HEK293T (cell line): Measurements from ENCODE around the gene PRIM1.
"Not testable (repeated sequence)": the region's sequence is repeated elsewhere in the genome, so short reads cannot be mapped to it uniquely, and the experiment has no call there.

Source experiments
- CTCF ChIA-PET: fragments of 350-600 bp; formaldehyde crosslinking; extraction: SDS; loops from one replicate; lab custom pipeline; 2021; ENCODE audit warnings: antibody characterized with exemption, inconsistent platforms; lab: Yijun Ruan, JAX
- POLR2A ChIA-PET: fragments of 350-600 bp; formaldehyde crosslinking; extraction: SDS; loops from one replicate; lab custom pipeline; 2020; ENCODE audit warnings: antibody characterized with exemption, inconsistent platforms; lab: Yijun Ruan, JAX
- DNase-seq: peaks from one replicate; pipeline ENCODE4 v3.0.0; 2012; ENCODE audit warnings: mixed read lengths; ENCODE audit errors: extremely low spot score
- ARNT ChIP-seq: fragments of 450-650 bp; IDR thresholded peaks from 2 replicates; pipeline ENCODE4 v1.6.1; 2017; ENCODE audit warnings: mild to moderate bottlenecking
- BHLHE40 ChIP-seq: fragments of 450-650 bp; IDR thresholded peaks from 2 replicates; pipeline ENCODE4 v1.6.1; 2016; ENCODE audit warnings: mild to moderate bottlenecking, moderate library complexity, borderline replicate concordance
- CTBP1 ChIP-seq: fragments of 450-650 bp; IDR thresholded peaks from 2 replicates; pipeline ENCODE4 v1.6.1; 2016; ENCODE audit warnings: borderline replicate concordance
- ELF4 ChIP-seq: fragments of 450-650 bp; IDR thresholded peaks from 2 replicates; pipeline ENCODE4 v1.6.1; 2017; ENCODE audit warnings: antibody characterized with exemption
- FOXA1 ChIP-seq: fragments of 450-650 bp; IDR thresholded peaks from 2 replicates; pipeline ENCODE4 v1.6.1; 2016; ENCODE audit warnings: mild to moderate bottlenecking
- FOXK2 ChIP-seq: fragments of 450-650 bp; IDR thresholded peaks from 2 replicates; pipeline ENCODE4 v1.6.1; 2016; ENCODE audit warnings: mild to moderate bottlenecking
- FOXM1 ChIP-seq: fragments of 450-650 bp; IDR thresholded peaks from 2 replicates; pipeline ENCODE4 v1.6.1; 2017; ENCODE audit warnings: mild to moderate bottlenecking, borderline replicate concordance
- HDGF ChIP-seq: fragments of 450-650 bp; IDR thresholded peaks from 2 replicates; pipeline ENCODE4 v1.6.1; 2017; ENCODE audit warnings: antibody characterized with exemption, borderline replicate concordance
- L3MBTL2 ChIP-seq: fragments of 450-650 bp; conservative IDR thresholded peaks from 2 replicates; pipeline ENCODE4 v1.6.1; 2016; ENCODE audit warnings: mild to moderate bottlenecking
- LEF1 ChIP-seq: fragments of 450-650 bp; IDR thresholded peaks from 2 replicates; pipeline ENCODE4 v1.6.1; 2017; ENCODE audit warnings: mild to moderate bottlenecking, borderline replicate concordance
- NFRKB ChIP-seq: fragments of 450-650 bp; IDR thresholded peaks from 2 replicates; pipeline ENCODE4 v1.6.1; 2016; ENCODE audit warnings: mild to moderate bottlenecking, moderate library complexity
- SP1 ChIP-seq: fragments of 450-650 bp; IDR thresholded peaks from 2 replicates; pipeline ENCODE4 v1.6.1; 2017
- SUZ12 ChIP-seq: fragments of 450-650 bp; IDR thresholded peaks from 2 replicates; pipeline ENCODE4 v1.6.1; 2016; ENCODE audit warnings: mild to moderate bottlenecking
- TARDBP ChIP-seq: fragments of 450-650 bp; IDR thresholded peaks from 2 replicates; pipeline ENCODE4 v1.6.1; 2016
- ZNF384 ChIP-seq: fragments of 450-650 bp; IDR thresholded peaks from 2 replicates; pipeline ENCODE4 v1.6.1; 2016
- TF ChIP-seq, protein P1 (sequence below): fragments of 450-650 bp; IDR thresholded peaks from 2 replicates; pipeline ENCODE4 v1.6.1; 2016

The PRIM1 gene

DNA sequence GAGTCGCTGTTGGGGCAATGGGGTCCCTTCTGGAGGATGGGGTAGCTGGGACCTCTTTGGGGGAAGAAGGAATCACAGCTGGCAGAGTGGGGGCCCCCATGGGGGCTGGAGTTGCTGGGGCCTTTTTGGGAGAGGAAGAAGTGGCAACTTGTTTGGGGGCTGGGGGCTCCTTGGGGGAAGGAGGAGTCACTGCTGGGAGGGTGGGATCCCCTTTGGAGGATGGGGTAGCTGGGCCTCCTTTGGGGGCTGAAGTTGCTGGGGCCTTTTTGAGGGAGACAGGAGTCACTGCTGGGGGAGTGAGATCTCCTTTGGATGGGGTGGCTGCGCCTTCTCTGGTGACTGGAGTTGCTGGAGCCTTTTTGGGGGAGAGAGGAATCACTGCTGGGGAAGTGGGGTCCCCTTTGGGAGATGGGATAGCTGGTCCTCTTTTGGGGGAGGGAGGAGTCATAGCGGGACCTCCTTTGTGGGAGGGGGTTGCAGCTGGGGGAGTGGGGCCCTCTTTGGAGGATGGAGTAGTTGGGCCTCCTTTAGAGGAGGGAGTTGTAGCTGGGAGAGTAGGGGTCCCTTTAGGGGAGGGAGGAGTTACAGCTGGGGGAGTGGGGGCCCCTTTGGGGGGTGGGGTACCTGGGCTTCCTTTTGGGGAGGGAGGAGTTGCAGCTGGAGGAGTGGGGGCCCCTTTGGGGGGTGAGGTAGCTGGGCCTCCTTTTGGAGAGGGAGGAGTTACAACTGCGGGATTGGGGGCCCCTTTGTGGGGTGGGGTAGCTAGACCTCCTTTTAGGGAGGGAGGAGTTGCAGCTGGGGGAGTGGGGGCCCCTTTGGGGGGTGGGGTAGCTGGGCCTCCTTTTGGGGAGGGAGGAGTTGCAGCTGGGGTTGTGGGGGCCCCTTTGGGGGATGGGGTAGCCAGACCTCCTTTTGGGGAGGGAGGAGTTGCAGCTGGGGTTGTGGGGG is 34.9 kb downstream of the PRIM1 start:
- no peak for DNase-seq
- CTCF ChIA-PET = interaction anchor here (0.6 kb wide), 1 partner anchor 80 kb away, joined by 5 read pairs; no protein-coding TSS in a partner anchor
- no peak for TF ChIP-seq ELF4
- TF ChIP-seq ARNT = no peak
- no peak for TF ChIP-seq TARDBP
- no peak for TF ChIP-seq LEF1
- TF ChIP-seq SUZ12 = no peak
- TF ChIP-seq BHLHE40 = no peak
- POLR2A ChIA-PET = interaction anchor here (0.6 to 2.4 kb wide), 4 partner anchors 8 to 737 kb away, joined by 3 to 21 read pairs (median 10); partner anchors contain the start of genes NACA and PTGES3

DNA sequence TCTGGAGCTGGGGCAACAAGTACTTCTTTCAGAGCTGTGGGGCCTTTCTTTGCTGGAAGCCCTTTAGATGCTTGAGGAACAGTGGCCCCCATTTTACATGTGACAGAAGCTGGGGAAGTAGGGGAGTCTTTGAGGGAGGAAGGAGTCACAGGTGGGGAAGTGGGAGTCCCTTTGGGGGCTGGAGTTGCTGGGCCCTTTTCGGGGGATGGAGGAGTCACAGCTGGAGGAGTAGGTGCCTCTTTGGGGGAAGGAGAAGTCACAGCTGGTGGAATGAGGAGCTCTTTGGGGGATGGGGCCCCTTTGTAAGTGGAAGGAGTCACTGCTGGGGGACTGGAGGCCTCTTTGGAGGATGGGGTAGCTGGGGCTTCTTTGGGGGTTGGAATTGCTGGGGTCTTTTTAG is 35.7 kb downstream of the PRIM1 start:
- POLR2A ChIA-PET = interaction anchor here (0.6 to 2.4 kb wide), 4 partner anchors 9 to 737 kb away, joined by 3 to 21 read pairs (median 10); partner anchors contain the start of genes NACA and PTGES3
- DNase-seq = no peak
- TF ChIP-seq L3MBTL2 (no peak), SUZ12 (no peak), SP1 (no peak), TARDBP (no peak), ARNT (no peak), BHLHE40 (no peak), CTBP1 (no peak), NFRKB (no peak), ELF4 (no peak), LEF1 (no peak), ZNF384 (no peak), FOXA1 (no peak), FOXK2 (no peak), FOXM1 (no peak), HDGF (no peak)
- TF ChIP-seq, protein P1, sequence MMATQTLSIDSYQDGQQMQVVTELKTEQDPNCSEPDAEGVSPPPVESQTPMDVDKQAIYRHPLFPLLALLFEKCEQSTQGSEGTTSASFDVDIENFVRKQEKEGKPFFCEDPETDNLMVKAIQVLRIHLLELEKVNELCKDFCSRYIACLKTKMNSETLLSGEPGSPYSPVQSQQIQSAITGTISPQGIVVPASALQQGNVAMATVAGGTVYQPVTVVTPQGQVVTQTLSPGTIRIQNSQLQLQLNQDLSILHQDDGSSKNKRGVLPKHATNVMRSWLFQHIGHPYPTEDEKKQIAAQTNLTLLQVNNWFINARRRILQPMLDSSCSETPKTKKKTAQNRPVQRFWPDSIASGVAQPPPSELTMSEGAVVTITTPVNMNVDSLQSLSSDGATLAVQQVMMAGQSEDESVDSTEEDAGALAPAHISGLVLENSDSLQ = no peak
- CTCF ChIA-PET = interaction anchor here (0.6 kb wide), 1 partner anchor 80 kb away, joined by 5 read pairs; no protein-coding TSS in a partner anchor

DNA sequence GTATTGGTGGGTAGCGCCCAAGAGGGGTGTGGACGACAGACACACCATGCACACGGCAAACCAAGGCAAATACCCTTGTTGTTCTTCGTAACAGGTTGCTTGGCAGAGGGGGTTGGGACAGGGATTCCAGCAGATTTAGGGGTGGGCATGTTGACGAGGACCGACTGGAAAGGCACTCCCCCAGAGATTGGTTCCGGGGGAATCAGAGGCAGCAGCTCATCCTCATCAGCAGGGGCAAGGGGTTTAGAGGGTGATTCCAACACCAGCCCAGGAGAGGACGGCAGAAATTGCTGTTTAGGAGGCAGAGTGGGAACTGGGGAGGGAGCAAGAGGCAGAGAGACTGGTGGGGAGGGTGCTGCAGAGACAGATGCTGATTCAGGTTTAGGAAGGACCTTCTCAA is 36.3 kb downstream of the PRIM1 start:
- DNase-seq = no peak
- TF ChIP-seq BHLHE40 = no peak
- TF ChIP-seq ARNT = no peak
- no peak for TF ChIP-seq SUZ12
- TF ChIP-seq FOXK2 = no peak
- TF ChIP-seq SP1 = no peak
- no peak for TF ChIP-seq LEF1
- no peak for TF ChIP-seq ELF4
- TF ChIP-seq HDGF = no peak
- POLR2A ChIA-PET = interaction anchor here (2.2 to 2.4 kb wide), 2 partner anchors 10 to 27 kb away, joined by 17 to 21 read pairs; partner anchors contain the start of genes NACA and PTGES3
- CTCF ChIA-PET = no interaction called here

DNA sequence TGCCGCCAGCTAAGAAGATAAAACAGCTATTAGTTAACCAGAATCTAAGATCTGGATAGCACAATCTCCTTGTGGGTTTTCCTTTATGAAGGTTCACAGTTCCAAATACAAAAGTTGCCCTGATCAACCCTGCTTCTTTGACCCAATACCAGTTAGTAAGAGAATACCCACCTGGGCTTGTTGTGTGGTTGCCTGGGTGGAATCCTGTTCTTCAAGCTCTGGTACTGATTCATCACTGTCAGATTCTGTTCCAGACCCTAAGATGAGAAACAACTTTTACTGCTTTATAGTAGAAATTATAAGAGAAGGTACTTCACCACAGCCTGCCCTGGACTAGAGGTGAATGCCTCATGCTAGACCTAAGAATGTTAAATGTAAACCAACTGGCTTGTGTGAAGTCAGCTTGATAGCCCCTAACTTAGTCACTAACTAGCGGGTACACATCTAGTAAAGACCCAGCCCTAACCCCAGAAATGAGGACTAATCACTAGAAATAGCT is 37.6 kb downstream of the PRIM1 start:
- no peak for DNase-seq
- ChIA-PET CTCF (interaction anchor here (1.2 kb wide), 1 partner anchor 78 kb away, joined by 3 read pairs; no protein-coding TSS in a partner anchor), POLR2A (interaction anchor here (1.2 to 1.8 kb wide), 2 partner anchors 11 to 12 kb away, joined by 3 to 9 read pairs; partner anchors contain the start of gene NACA)
- no peak for TF ChIP-seq SP1

DNA sequence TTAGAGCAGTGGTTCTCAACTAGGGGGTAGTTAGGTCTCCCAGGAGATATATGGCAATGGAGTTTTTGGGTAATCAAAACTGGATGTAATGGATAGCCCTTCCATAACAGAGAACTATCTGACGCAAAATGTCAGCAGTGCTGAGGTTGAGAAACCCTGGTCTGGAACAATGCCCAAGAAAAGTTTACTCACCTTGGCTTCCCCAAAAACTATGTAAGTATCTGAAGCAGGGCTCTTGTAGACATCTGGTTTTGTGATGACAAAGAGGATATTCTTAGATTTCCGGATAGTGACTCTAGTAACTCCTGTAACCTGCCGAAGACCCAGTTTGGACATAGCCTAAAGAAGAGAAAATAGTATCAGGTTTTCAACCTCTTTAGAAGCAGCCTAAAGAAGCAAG is 38.8 kb downstream of the PRIM1 start:
- TF ChIP-seq, protein P1 = no peak
- TF ChIP-seq CTBP1 (no peak), ZNF384 (no peak), ARNT (no peak), FOXA1 (no peak), ELF4 (no peak), LEF1 (no peak), FOXK2 (no peak), FOXM1 (no peak), HDGF (no peak), SP1 (no peak), TARDBP (no peak), BHLHE40 (no peak), SUZ12 (no peak), L3MBTL2 (no peak), NFRKB (no peak)
- DNase-seq = no peak
- ChIA-PET CTCF (no interaction called here), POLR2A (interaction anchor here (1.8 to 4.2 kb wide), 3 partner anchors 11 to 12 kb away, joined by 6 to 19 read pairs (median 9); partner anchors contain the start of gene NACA)

DNA sequence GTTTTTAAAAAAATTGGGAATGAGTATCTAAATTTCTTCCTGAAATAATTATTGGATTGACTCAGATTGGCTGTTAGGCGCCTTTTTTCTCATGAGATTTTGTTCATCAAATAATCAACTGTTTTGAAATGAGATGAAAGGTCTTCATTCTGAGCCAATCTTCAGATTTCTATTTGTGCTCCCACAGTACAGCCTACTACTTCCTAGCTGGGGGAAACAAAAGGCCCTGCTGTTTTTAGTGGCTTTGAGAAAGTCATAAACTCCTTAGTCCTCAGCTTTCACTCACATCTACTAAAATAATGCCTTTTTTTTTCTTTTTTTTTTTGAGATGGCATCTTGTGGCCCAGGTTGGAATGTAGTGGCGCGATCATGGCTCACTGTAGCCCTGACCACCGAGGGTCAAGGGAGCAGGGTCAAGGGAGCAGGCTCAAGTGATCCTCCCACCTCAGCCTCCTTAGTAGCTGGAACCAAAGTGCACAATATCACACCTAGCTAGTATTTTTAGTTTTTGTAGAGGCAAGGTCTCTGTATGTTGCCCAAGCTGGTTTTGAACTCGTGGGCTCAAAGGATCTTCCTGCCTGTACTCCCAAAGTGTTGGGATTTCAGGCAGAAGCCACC is 42.3 kb downstream of the PRIM1 start:
- no peak for TF ChIP-seq SP1
- POLR2A ChIA-PET = interaction anchor here (1.3 to 4.2 kb wide), 3 partner anchors 14 to 21 kb away, joined by 3 to 19 read pairs (median 18); partner anchors contain the start of genes NACA and PTGES3
- CTCF ChIA-PET = interaction anchor here (0.6 kb wide), 1 partner anchor 292 kb away, joined by 4 read pairs; no protein-coding TSS in a partner anchor
- no peak for DNase-seq

DNA sequence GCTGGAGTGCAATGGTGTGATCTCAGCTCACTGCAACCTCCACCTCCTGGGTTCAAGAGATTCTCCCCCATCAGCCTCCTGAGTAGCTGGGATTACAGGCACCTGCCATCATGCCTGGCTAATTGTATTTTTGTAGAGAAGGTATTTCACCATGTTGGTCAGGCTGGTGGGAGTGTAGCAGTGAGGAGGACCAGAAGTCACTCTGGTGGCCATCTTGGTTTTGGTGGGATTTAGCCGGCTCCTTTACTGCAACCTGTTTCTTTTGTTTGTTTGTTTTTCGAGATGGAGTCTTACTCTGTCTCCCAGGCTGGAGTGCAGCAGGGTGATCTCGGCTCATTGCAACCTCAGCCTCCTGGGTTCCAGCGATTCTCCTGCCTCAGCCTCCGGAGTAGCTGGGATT is 47.6 kb downstream of the PRIM1 start:
- not testable (repeated sequence) for DNase-seq
- POLR2A ChIA-PET = interaction anchor here (1.9 kb wide), 1 partner anchor 21 kb away, joined by 5 read pairs; the partner anchor contains the start of gene NACA
- CTCF ChIA-PET = interaction anchor here (0.7 kb wide), 1 partner anchor 20 kb away, joined by 3 read pairs; no protein-coding TSS in a partner anchor
